Breast epithelium (tissue), 3 donors: ENCODE measurements around the gene NCOA6.

ENCODE experiments used
- POLR2A ChIP-seq: fragments of 450-650 bp; IDR thresholded peaks from one replicate; pipeline ENCODE4 v1.6.1; 2016; ENCODE audit warnings: antibody characterized with exemption, mild to moderate bottlenecking, moderate library complexity
- POLR2AphosphoS5 ChIP-seq, 3 donors: sonication (generic); formaldehyde crosslinking; IDR thresholded peaks; one replicate each; pipeline ENCODE4 v1.6.1; 2017; ENCODE audit warnings: antibody characterized with exemption in 3 of 3
- TF ChIP-seq, protein P1 (sequence below), 3 donors: fragments of 450-650 bp; IDR thresholded peaks; one replicate each; pipeline ENCODE4 v1.5.1; 2016 to 2017; ENCODE audit warnings: antibody characterized with exemption in 3 of 3, mild to moderate bottlenecking in 3 of 3, moderate library complexity in 3 of 3

DNA sequence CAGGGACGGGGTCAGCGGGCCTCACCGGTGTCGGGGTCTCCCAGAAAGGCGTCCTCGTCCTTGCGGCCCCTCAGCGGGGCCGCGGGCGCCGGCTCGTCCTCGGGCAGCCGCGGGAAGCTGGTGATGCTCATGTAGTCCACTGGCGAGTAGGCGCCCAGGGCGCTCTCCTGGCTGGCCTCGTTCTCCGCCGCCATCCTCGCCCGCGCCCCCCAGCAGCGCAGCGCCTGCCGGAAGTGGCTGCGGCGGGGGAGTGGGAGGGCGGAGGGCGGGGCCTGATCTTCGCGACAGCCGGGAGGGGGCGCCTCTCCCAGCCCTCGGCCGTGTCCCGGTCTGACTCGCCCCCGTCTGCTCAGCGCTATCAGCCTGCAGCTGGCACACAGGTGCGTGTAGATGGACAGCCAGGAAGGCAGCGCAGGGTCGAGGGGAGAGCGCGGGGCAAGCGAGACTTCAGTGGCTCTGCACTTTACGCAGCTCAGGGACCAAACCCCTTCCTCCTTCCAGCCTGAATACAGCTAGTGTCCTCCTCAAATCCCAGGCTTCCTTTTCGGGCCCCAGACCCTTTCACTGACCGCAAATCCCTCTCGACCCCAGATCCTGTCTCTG, 47.3 kb upstream of the NCOA6 start, which contains the start of gene GGT7:
- TF ChIP-seq, protein P1, sequence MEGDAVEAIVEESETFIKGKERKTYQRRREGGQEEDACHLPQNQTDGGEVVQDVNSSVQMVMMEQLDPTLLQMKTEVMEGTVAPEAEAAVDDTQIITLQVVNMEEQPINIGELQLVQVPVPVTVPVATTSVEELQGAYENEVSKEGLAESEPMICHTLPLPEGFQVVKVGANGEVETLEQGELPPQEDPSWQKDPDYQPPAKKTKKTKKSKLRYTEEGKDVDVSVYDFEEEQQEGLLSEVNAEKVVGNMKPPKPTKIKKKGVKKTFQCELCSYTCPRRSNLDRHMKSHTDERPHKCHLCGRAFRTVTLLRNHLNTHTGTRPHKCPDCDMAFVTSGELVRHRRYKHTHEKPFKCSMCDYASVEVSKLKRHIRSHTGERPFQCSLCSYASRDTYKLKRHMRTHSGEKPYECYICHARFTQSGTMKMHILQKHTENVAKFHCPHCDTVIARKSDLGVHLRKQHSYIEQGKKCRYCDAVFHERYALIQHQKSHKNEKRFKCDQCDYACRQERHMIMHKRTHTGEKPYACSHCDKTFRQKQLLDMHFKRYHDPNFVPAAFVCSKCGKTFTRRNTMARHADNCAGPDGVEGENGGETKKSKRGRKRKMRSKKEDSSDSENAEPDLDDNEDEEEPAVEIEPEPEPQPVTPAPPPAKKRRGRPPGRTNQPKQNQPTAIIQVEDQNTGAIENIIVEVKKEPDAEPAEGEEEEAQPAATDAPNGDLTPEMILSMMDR (IDR thresholded peaks at IDR 0.05) = peak; percentile 38 to 61 (median 40)
- TF ChIP-seq POLR2A = no peak
- TF ChIP-seq POLR2AphosphoS5 (IDR thresholded peaks at IDR 0.05) = peak in 2 of 3 donors; percentile 37 to 40
